Erythroblast (primary cell): ENCODE data around the gene CLIP4.

ENCODE experiments used
- DNase-seq, 2 experiments: peaks; one replicate each; lab custom pipeline; 2025; lab: John Stamatoyannopoulos, UW
- GATA1 ChIP-seq: IDR thresholded peaks from 2 replicates; pipeline ENCODE4 v1.6.1; 2011; ENCODE audit warnings: low read depth, mild to moderate bottlenecking, control low read depth, low read length, moderate library complexity
- POLR2A ChIP-seq: IDR thresholded peaks from 2 replicates; pipeline ENCODE4 v1.6.1; 2011; ENCODE audit warnings: mild to moderate bottlenecking, low read length

Gene CLIP4

GRCh38 chr2:29229640-29230039, 114.4 kb downstream of the CLIP4 start:
- DNase-seq: no peak
- TF ChIP-seq GATA1 (no peak), POLR2A (no peak)

GRCh38 chr2:29232041-29232440, 116.8 kb downstream of the CLIP4 start:
- TF ChIP-seq POLR2A (no peak), GATA1 (no peak)
- no peak for DNase-seq

GRCh38 chr2:29233428-29233827, 118.2 kb downstream of the CLIP4 start:
- no peak for DNase-seq
- no peak for TF ChIP-seq POLR2A
- TF ChIP-seq GATA1: no peak

- TF ChIP-seq POLR2A (no peak), GATA1 (no peak)
- DNase-seq: no peak
Observed at GRCh38 chr2:29235411-29235810, 120.2 kb downstream of the CLIP4 start.

- DNase-seq: no peak
- no peak for TF ChIP-seq POLR2A
- TF ChIP-seq GATA1: no peak
Observed at GRCh38 chr2:29236074-29236473, 120.9 kb downstream of the CLIP4 start.

GRCh38 chr2:29238497-29238896, 123.3 kb downstream of the CLIP4 start:
- peak; percentile 10 to 19 for DNase-seq
- no peak for TF ChIP-seq POLR2A
- TF ChIP-seq GATA1: no peak
